Stomach (tissue), 9 donors: ENCODE data around the gene NFATC1. TPM values are rescaled to one million over a fixed set of nuclear protein-coding genes. Genes with fewer than 3 reads are reported as not detected.

ENCODE experiments used
- DNase-seq, 2 donors: peaks; one replicate each; pipeline versions ENCODE4 v3.0.0 to v3.0.0-alpha.2; 2013 to 2019
- H3K27ac ChIP-seq, 5 donors: fragments of 200-600 bp in 4 of 5; sonication (generic) in 4 of 5; one replicate each; pipeline ENCODE4 v1.5.1; 2013 to 2019; ENCODE audit warnings: mild to moderate bottlenecking in 1 of 5, moderate library complexity in 1 of 5
- H3K27me3 ChIP-seq, 3 donors: fragments of 200-600 bp; sonication (generic); one replicate each; pipeline ENCODE4 v1.5.1; 2017 to 2019; ENCODE audit warnings: mixed run types in 1 of 3
- H3K36me3 ChIP-seq, 4 donors: fragments of 200-600 bp; sonication (generic); 1 replicate in 3 of 4; 2 replicates in 1 of 4; pipeline ENCODE4 v1.5.1; 2016 to 2019
- H3K4me1 ChIP-seq, 4 donors: fragments of 200-600 bp; sonication (generic); one replicate each; pipeline ENCODE4 v1.5.1; 2016 to 2019
- H3K4me3 ChIP-seq, 4 donors: fragments of 200-600 bp; sonication (generic) in 3 of 4; one replicate each; pipeline ENCODE4 v1.5.1; 2016 to 2019; ENCODE audit warnings: mild to moderate bottlenecking in 1 of 4
- H3K9me3 ChIP-seq, 4 donors: fragments of 200-600 bp; sonication (generic); one replicate each; pipeline ENCODE4 v1.5.1; 2016 to 2019
- EP300 ChIP-seq: sonication (generic); formaldehyde crosslinking; IDR thresholded peaks from one replicate; pipeline ENCODE4 v1.6.1; 2017; ENCODE audit warnings: antibody characterized with exemption
- POLR2A ChIP-seq, 4 donors: fragments of 450-650 bp; IDR thresholded peaks; one replicate each; pipeline ENCODE4 v1.6.1; 2016; ENCODE audit warnings: antibody characterized with exemption in 4 of 4, control low read depth in 2 of 4, mild to moderate bottlenecking in 1 of 4, moderate library complexity in 1 of 4
- POLR2AphosphoS5 ChIP-seq, 3 donors: sonication (generic); formaldehyde crosslinking; IDR thresholded peaks; one replicate each; pipeline ENCODE4 v1.6.1; 2016; ENCODE audit warnings: antibody characterized with exemption in 3 of 3
- WGBS, 5 donors: extraction: QIAGEN DNeasy Blood & Tissue Kit in 3 of 5; methylation state at CpG; one replicate each; pipeline versions ENCODE4 v1.1.5 to v1.1.7; 2013 to 2018; 5-methylcytosine and 5-hydroxymethylcytosine counted together
- intact Hi-C: fragments of 100-400 bp; cut with DNase I; formaldehyde crosslinking; loops from one replicate; pipeline ENCODE4 v1.15.1; 2023; ENCODE audit warnings: low total_unique reads
- polyA plus RNA-seq, 3 donors: library from polyadenylated mRNA; stranded (reverse); fragments of 200-250 nt; gene quantifications; one replicate each; pipeline ENCODE4 v1.2.3, GENCODE V29; 2013
- total RNA-seq, 5 donors: library from RNA; depleted of rRNA; stranded (reverse); fragments of >200 nt; gene quantifications; one replicate each; pipeline versions ENCODE4 v1.1.0 to v1.2.3, GENCODE V29; 2014 to 2016
- TF ChIP-seq, protein P1 (sequence below), 7 experiments: fragments of 450-650 bp in 4 of 7; fragments of 200-600 bp in 3 of 7; sonication (generic) in 3 of 7; IDR thresholded peaks; one replicate each; pipeline ENCODE4 v1.5.1; 2016 to 2019; ENCODE audit warnings: antibody characterized with exemption in 7 of 7, control low read depth in 2 of 7, mild to moderate bottlenecking in 1 of 7
- donor health status: healthy with polysubstance abuse.
- donor health status: Bipolar disorder and iron deficiency.
- donor health status: healthy.

NFATC1 gene
- total and polyA plus RNA-seq, 8 donors = 2.6 to 14.0 (median 6.1) TPM

DNA sequence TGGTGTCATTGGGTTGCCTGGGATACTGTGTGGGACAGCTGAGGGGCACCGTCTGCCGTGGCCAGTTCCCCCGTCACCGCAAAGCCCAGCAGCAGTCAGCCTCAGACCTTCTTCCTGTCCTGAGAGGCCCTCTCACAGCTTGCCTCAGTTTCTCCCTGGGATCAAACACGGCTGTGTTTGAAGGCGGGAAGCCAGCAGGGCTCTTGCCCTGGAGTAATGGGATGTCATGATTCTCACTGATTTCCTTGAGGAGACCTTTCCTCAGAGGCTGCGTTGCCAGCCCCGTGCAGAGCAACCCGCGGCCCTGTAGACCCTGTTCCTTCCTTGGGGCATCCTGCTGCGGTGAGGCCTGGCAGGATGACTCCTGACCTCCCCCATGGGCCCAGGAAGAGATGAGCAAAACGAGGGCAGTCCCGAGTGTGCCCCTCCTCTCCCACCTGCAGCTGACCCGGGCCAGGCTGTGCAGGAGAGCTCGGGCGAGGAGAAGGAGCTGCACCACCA is 13.9 kb upstream of the NFATC1 start:
- TF ChIP-seq, protein P1, sequence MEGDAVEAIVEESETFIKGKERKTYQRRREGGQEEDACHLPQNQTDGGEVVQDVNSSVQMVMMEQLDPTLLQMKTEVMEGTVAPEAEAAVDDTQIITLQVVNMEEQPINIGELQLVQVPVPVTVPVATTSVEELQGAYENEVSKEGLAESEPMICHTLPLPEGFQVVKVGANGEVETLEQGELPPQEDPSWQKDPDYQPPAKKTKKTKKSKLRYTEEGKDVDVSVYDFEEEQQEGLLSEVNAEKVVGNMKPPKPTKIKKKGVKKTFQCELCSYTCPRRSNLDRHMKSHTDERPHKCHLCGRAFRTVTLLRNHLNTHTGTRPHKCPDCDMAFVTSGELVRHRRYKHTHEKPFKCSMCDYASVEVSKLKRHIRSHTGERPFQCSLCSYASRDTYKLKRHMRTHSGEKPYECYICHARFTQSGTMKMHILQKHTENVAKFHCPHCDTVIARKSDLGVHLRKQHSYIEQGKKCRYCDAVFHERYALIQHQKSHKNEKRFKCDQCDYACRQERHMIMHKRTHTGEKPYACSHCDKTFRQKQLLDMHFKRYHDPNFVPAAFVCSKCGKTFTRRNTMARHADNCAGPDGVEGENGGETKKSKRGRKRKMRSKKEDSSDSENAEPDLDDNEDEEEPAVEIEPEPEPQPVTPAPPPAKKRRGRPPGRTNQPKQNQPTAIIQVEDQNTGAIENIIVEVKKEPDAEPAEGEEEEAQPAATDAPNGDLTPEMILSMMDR (IDR thresholded peaks at IDR 0.05) = no peak
- no peak for TF ChIP-seq EP300
- TF ChIP-seq POLR2A (IDR thresholded peaks at IDR 0.05) = no peak
- no peak for TF ChIP-seq POLR2AphosphoS5 (IDR thresholded peaks at IDR 0.05)

DNA sequence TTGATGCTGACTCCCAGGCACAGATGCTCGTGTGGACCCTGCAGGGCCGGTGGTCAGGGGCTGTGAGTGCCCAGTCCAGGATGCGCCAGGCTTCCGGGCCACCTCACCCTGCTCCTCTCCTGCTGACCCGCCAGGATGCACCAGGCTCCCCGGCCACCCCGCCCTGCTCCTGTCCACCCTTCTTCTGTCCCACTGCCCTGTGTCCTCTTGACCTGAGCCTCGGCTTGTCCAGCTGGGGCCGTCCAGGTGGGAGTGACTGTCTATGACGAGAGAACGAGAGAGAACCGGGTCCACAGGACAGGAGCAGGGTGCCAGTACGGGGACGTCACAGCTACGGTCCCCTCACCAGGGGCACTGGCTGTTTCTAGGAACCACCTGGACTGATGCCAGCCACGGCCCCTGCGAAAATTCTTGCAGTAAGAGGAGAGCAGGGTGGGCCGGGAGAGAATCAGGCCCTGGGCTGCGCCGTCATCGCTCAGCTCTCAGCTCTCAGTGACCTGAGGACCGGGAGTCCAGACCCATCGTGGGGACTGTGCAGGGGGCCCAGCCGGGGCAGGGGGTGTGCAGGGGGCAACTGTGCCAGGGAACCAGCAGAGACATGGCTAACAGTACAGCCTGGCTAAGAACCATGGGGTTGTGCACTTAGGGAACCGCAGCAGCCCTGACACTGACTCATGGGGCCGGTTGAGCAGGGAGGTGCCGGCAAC is 12.9 kb upstream of the NFATC1 start:
- 72 to 81% (median 77%) methylated on average over 23 to 27 of the region's 27 CpGs for WGBS, 5 donors
- Histone ChIP-seq H3K9me3 (no peaks in the 10 kb centered on the region), H3K4me1 (peaks cover 0 to 13% (median 7%) of the 10 kb centered on the region in 4 donors), H3K36me3 (peaks cover 0 to 21% (median 8%) of the 10 kb centered on the region in 4 donors), H3K27me3 (peaks cover 0 to 48% (median 15%) of the 10 kb centered on the region in 3 donors), H3K4me3 (no peak overlapping the region), H3K27ac (no peak overlapping the region)
- intact Hi-C loops = loop anchor here (5.0 kb wide), 1 partner anchor 259 kb away; no protein-coding TSS in a partner anchor
- peak in 1 of 2 donors; percentile 17 for DNase-seq
- TF ChIP-seq POLR2A (IDR thresholded peaks at IDR 0.05) (no peak), POLR2AphosphoS5 (IDR thresholded peaks at IDR 0.05) (no peak), EP300 (no peak)
- TF ChIP-seq, protein P1 (IDR thresholded peaks at IDR 0.05) = no peak

More for the DNA sequence above, 13.9 kb upstream of the NFATC1 start:
- 73 to 81% (median 78%) methylated on average over 10 to 16 of the region's 16 CpGs for WGBS, 5 donors
- H3K4me1 ChIP-seq = peaks cover 0 to 13% (median 7%) of the 10 kb centered on the region in 4 donors
- DNase-seq = no peak
- H3K9me3 ChIP-seq = no peaks in the 10 kb centered on the region
- H3K36me3 ChIP-seq = peaks cover 7 to 31% (median 18%) of the 10 kb centered on the region in 4 donors
- intact Hi-C loops = loop anchor here (5.0 kb wide), 1 partner anchor 260 kb away; no protein-coding TSS in a partner anchor
- peaks cover 0 to 38% (median 7%) of the 10 kb centered on the region in 3 donors for H3K27me3 ChIP-seq
- H3K4me3 ChIP-seq = no peak overlapping the region
- H3K27ac ChIP-seq = no peak overlapping the region

DNA sequence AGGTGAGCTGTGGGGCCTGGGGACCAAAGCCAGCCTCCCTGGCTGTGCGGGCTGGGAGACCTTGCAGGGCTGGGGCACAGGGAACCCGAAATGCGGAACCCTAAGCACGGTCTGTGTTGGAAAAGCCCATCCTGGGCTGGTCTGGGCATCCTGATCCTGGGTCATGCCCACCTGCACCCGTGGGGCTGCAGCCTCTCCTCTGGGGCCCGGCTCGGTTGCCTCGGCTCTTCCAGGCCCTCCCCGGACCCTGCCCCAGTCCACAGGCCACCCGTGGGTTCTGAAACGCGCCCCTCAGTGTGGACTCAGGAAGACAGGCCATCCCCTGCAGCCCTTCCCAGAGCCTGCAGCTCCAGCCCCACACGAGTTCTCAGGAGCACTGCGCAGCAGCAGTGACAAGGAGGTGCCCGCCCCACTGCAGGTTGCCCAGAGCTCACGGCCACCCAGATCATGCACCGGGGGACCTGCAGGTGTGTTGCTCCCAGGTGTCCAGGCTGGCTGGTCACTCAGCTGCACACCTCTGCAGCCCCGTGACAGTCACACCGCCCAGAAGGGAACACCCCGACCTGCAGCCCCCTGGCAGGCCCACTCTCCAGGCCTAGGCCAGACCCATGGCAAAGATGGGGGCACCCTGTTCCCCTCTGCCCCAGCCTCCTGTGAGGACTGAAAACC is 12.2 kb upstream of the NFATC1 start:
- H3K27ac ChIP-seq = no peak overlapping the region
- no peaks in the 10 kb centered on the region for H3K9me3 ChIP-seq
- 63 to 87% (median 77%) methylated on average over 7 to 20 of the region's 20 CpGs for WGBS, 5 donors
- DNase-seq = no peak
- intact Hi-C loops = loop anchor here (5.0 kb wide), 1 partner anchor 259 kb away; no protein-coding TSS in a partner anchor
- H3K27me3 ChIP-seq = peaks cover 0 to 55% (median 20%) of the 10 kb centered on the region in 3 donors
- peaks cover 0 to 13% (median 7%) of the 10 kb centered on the region in 4 donors for H3K4me1 ChIP-seq
- TF ChIP-seq EP300 (no peak), POLR2AphosphoS5 (IDR thresholded peaks at IDR 0.05) (no peak), POLR2A (IDR thresholded peaks at IDR 0.05) (no peak)
- TF ChIP-seq, protein P1 (IDR thresholded peaks at IDR 0.05) = no peak
- H3K4me3 ChIP-seq = no peak overlapping the region
- H3K36me3 ChIP-seq = peaks cover 0 to 14% (median 1%) of the 10 kb centered on the region in 4 donors

DNA sequence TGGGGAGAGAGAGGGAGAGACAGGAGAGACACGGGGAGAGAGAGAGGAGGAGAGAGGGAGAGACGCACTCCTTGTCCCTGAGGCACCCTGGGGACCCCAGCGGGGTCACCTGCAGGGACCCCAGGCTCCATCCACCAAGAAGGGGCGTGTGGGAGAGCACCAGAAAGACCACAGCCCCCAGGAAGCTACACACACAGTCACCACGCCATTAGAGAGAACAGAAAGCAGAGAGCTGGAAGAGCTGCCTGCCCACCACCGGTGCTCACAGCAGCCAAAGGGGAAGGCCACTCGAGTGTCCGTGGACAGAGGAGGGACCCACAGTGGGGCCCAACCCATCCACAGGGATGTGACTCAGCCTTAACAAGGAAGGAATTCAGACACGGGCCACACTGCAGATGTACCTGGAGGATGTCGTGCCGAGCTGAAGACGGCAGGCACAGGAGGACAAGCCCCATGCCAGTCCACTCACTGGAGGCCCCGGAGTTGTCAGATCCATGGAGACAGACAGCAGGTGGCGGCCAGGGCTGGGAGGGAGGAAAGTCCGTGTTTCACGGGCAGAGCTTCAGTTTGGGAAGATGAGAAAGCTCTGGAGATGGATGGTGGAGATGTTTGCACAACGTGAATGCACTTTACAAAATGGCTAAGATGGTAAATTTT is 11.5 kb upstream of the NFATC1 start:
- H3K9me3 ChIP-seq = no peaks in the 10 kb centered on the region
- peaks cover 0 to 11% (median 0%) of the 10 kb centered on the region in 4 donors for H3K36me3 ChIP-seq
- no peak overlapping the region for H3K27ac ChIP-seq
- 32 to 43% (median 43%) methylated on average over 17 of the region's 17 CpGs for WGBS, 5 donors
- H3K4me3 ChIP-seq = no peak overlapping the region
- TF ChIP-seq, protein P1 (IDR thresholded peaks at IDR 0.05) = no peak
- no peak for TF ChIP-seq POLR2A (IDR thresholded peaks at IDR 0.05)
- TF ChIP-seq POLR2AphosphoS5 (IDR thresholded peaks at IDR 0.05) = no peak
- TF ChIP-seq EP300 = no peak
- H3K27me3 ChIP-seq = peaks cover 0 to 62% (median 28%) of the 10 kb centered on the region in 3 donors
- H3K4me1 ChIP-seq = peaks cover 0 to 7% (median 1%) of the 10 kb centered on the region in 4 donors
- intact Hi-C loops = loop anchor here (5.0 kb wide), 1 partner anchor 258 kb away; no protein-coding TSS in a partner anchor
- no peak for DNase-seq
